HG02571 (cell line): ENCODE results near the gene KLHL14.
"Not testable (repeated sequence)": the region's sequence is repeated elsewhere in the genome, so short reads cannot be mapped to it uniquely, and the experiment has no call there.

ENCODE experiments used
- ATAC-seq: cut with Tn5 transposase; IDR thresholded peaks from one replicate; pipeline ENCODE4 v1.9.1; 2021; ENCODE audit warnings: mild to moderate bottlenecking, moderate library complexity; ENCODE audit not compliant: unreplicated experiment

KLHL14 gene, protein sequence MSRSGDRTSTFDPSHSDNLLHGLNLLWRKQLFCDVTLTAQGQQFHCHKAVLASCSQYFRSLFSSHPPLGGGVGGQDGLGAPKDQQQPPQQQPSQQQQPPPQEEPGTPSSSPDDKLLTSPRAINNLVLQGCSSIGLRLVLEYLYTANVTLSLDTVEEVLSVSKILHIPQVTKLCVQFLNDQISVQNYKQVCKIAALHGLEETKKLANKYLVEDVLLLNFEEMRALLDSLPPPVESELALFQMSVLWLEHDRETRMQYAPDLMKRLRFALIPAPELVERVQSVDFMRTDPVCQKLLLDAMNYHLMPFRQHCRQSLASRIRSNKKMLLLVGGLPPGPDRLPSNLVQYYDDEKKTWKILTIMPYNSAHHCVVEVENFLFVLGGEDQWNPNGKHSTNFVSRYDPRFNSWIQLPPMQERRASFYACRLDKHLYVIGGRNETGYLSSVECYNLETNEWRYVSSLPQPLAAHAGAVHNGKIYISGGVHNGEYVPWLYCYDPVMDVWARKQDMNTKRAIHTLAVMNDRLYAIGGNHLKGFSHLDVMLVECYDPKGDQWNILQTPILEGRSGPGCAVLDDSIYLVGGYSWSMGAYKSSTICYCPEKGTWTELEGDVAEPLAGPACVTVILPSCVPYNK

GRCh38 chr18:32772581-32773381, at the start of gene KLHL14:
KLHL14 (minus strand) TSS chr18:32773023; CDS start chr18:32770591, 2,432 bp downstream.
- ATAC-seq: no peak

GRCh38 chr18:32822197-32822596, 49.4 kb upstream of the KLHL14 start:
- no peak for ATAC-seq

GRCh38 chr18:32815881-32816280, 43.1 kb upstream of the KLHL14 start:
- no peak for ATAC-seq

- no peak for ATAC-seq
Observed at GRCh38 chr18:32812342-32812741, 39.5 kb upstream of the KLHL14 start.

DNA sequence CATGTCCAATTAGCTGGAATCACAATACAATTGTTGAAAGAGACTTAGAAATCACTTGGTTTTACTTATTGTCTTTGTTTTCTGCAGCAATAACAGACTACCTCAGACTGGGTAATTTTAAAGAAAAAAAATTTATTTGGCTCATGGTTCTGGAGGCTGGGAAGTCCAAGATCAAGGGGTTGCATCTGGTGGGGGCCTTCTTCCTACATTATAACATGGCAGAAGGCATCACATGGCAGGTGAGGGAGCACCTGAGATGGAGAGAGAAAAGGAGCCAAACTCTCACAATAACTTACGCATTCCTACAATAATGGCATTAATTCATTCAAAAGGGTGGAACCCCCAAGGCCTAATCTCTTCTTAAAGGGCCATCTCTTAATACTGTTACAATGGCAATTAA, 37.5 kb upstream of the KLHL14 start:
- no peak for ATAC-seq

DNA sequence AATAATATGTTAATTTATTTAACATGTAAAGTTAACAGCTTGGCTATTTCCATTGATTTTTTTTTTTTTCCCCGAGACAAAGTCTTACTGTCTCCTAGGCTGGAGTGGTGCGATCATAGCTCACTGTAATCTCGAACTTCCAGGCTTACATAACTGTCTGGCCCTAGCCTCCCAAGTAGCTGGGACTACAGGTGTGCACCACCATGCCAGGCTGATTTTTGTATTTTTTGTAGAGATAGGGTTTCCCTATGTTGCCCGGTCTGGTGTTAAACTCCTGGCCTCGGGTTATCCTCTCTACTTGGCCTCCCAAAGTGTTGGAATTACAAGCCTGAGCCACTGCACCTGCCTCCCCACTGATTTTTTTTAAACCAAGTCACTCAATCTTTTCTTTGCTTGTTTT, 32.5 kb upstream of the KLHL14 start:
- no peak for ATAC-seq

- ATAC-seq: no peak
Observed at GRCh38 chr18:32804134-32804888, 31.5 kb upstream of the KLHL14 start.

DNA sequence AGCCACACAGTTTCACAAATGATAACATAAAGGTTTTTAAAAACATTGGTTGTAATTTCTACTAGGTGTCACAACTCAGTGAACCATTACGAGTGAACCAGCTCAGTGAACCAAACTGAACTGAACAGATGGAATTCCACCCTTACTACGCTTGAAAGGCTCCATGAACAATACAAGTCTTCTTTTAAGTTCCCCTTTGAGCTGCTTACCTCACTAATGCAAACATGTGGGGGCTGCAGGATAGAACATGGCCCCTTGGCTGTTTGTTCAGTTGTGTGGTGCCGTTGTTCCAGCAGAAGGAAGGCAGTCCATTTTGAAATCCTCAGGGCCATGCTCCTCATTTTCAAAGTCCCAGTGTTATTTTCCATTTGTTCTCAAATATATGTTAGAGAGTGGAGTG, 30.7 kb upstream of the KLHL14 start:
- ATAC-seq: no peak

DNA sequence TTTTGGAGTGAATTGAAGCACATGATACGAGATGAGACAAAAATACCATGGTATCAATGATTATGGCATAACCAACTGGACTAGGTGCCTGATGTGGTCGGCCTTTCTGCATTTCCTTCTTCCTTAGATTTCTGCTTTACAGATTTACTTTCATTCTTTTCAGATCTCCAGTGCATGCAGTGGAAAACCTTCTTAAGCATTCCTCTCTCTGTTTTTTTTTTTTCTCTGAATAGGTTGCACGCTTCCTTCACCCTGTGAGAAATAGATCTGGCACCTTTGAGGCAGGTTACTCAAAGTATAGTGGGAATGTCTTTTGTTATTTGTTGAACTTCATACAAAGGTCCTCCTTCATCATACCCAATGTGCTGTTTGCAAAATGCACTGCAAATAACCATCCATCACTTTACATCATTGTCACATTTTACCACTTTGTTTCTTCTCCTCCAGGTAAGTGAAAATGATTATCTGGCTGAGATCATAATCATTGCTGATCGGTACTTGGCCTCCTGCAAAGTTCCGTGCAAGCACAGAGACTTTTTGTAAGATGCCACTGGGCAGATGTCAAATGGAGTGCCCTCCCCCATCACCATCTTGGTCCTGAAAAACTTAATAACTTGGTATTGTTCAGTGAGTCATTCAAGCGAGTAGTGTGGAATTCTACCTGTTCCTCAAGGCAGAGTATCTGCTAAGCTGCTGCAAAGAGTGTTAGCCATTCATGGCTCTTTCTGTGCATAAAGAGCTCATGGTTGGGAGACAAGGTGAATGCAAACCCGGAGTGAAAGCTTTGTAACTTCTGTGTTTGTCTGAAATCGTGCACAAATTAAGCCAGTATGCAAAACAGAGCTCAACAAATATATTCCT, 30.0 kb upstream of the KLHL14 start:
- no peak for ATAC-seq

GRCh38 chr18:32801228-32801627, 28.4 kb upstream of the KLHL14 start:
- ATAC-seq: no peak

DNA sequence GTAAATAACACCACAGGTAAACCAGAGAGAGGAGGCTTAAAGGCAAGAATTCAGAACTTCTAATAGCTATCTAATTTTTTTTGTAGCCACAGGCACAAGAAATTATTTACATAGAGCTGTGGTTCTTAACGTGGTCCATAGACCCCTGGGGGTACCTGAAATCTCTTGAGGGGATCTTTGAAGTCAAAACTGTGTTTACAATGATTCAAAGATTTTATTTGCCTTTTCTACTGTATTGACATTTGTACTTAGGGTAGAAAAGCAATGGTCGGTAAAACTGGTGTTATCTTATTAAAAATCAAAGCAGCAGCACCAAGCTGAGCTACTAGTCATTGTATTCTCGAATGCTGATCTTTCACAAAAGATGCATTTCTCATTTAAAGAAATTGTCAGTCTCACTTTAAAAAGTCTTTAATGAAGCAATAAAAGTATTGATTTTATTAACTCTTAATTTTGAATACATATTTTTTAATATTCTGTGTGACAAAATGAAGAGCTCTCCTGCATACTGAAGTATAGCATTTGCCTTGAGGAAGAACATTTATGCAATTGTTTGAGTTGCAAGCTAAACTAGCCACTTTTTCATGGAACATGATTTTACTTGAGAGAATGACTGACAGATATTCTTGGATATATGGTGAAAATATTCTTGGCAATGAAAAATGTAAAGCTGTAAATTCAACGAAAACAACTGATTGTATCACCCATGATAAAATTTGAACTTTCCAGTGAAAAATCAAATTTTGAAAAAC, 25.6 kb upstream of the KLHL14 start:
- ATAC-seq: no peak

DNA sequence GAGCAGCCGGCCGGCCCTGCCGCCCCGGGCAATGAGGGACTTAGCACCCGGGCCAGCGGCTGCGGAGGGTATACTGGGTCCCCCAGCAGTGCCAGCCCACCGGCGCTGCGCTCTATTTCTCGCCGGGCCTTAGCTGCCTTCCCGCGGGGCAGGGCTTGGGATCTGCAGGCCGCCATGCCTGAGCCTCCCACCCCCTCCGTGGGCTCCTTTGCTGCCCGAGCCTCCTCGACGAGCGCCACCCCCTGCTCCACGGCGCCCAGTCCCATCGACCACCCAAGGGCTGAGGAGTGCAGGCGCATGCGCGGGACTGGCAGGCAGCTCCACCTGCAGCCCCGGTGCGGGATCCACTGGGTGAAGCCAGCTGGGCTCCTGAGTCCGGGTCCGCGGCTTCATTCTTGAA, 21.8 kb upstream of the KLHL14 start:
- ATAC-seq: not testable (repeated sequence)

DNA sequence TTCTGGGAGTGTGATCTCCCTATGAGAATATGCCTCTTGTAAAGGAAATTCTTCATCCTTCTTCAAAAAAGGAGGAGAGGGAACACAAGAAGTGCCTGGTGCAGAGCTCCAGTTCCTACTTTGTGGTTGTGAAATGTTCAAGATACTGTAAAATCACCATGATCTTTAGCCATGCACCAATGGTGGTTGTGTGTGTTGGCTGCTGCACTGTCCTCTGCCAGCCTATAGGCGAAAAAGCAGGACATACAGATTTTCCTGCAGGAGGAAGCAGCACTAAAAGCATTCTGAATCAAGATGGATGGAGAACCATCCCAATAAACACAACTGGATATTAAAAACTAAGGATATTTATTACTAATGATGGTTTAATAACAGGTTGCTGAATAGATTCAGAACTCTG, 6.2 kb upstream of the KLHL14 start:
- no peak for ATAC-seq

GRCh38 chr18:32777049-32777448, 4.2 kb upstream of the KLHL14 start:
- ATAC-seq: no peak

- ATAC-seq: no peak
Observed at GRCh38 chr18:32776561-32776960, 3.7 kb upstream of the KLHL14 start.

DNA sequence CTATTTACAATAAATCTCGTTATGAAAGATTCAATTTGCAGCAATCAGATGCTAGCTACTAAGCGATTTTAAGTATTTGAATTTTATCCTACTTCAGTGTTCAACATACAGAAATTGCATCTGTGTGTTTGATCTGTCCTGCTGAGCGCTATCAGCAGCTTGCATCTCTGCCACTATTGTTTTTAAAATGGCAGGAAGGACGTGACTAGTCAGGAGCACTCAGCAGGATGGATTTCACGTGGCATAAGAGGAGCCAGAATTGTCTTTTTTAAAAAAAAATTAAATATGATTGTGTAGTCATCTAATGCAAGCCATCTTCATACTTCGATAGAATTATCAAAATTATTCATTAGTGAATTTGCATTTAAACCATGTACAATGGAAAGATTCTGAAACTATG, 2.8 kb upstream of the KLHL14 start:
- ATAC-seq: no peak

DNA sequence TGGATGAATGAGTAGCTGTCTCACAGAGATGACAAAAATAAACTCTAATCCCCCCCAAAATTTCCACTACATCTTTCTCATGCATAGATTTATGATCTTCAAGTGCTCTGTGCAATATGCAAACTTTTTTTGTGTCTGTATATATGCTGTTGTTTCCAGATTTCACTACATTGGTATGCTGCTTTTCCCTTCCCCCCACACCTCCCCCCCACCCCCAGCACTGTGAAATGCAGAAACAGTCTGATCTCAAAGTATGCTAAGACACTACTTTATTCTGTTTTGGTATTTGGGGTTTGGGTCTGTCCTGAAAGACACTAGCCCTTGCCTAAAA, 524 bp upstream of the KLHL14 start:
- no peak for ATAC-seq

- no peak for ATAC-seq
Observed at GRCh38 chr18:32771871-32772580, 797 bp downstream of the KLHL14 start.
